HG03045 (cell line): Measurements from ENCODE around the gene CCS.
A peak's percentile ranks its signal among the peaks of the same experiment; 100 is the strongest.
"Not testable (repeated sequence)": the region's sequence is repeated elsewhere in the genome, so short reads cannot be mapped to it uniquely, and the experiment has no call there.

ENCODE experiments used
- ATAC-seq: cut with Tn5 transposase; IDR thresholded peaks from one replicate; pipeline ENCODE4 v1.9.1; 2021; ENCODE audit warnings: mild to moderate bottlenecking, moderate library complexity; ENCODE audit not compliant: unreplicated experiment

CCS gene

GRCh38 chr11:66592457-66593302 lies at the start of gene CCS, which contains the start of gene CCDC87:
Gene CCS (plus strand): TSS chr11:66593185. CDS start chr11:66593262, 77 bp downstream.
Gene CCDC87 (minus strand): TSS chr11:66593063. CDS start chr11:66593015, 48 bp downstream.
- ATAC-seq: peak; percentile 77

GRCh38 chr11:66543263-66544107 lies 49.5 kb upstream of the CCS start:
- no peak for ATAC-seq

GRCh38 chr11:66544952-66545351 lies 48.0 kb upstream of the CCS start:
- ATAC-seq: not testable (repeated sequence)

- ATAC-seq: peak; percentile 82
Observed at GRCh38 chr11:66545701-66546367, 47.2 kb upstream of the CCS start, which contains the start of gene ZDHHC24. Gene ZDHHC24 (minus strand): TSS chr11:66546048. CDS start chr11:66546003, 45 bp downstream.

- ATAC-seq: peak; percentile 8
Observed at GRCh38 chr11:66546368-66546965, 46.5 kb upstream of the CCS start, which contains the start of gene ACTN3. Gene ACTN3 (plus strand): TSS chr11:66546903. CDS start chr11:66546938, 35 bp downstream.

- ATAC-seq: no peak
Observed at GRCh38 chr11:66546966-66547661, 45.9 kb upstream of the CCS start.

- ATAC-seq: no peak
Observed at GRCh38 chr11:66547662-66548009, 45.3 kb upstream of the CCS start.

- ATAC-seq: no peak
Observed at GRCh38 chr11:66548041-66548440, 44.9 kb upstream of the CCS start.

- no peak for ATAC-seq
Observed at GRCh38 chr11:66548774-66549630, 44.0 kb upstream of the CCS start.

- no peak for ATAC-seq
Observed at GRCh38 chr11:66549696-66550095, 43.3 kb upstream of the CCS start.

- no peak for ATAC-seq
Observed at GRCh38 chr11:66550887-66551286, 42.1 kb upstream of the CCS start.

GRCh38 chr11:66554602-66555001 lies 38.4 kb upstream of the CCS start:
- no peak for ATAC-seq

- ATAC-seq: no peak
Observed at GRCh38 chr11:66555416-66555815, 37.6 kb upstream of the CCS start.

- ATAC-seq: no peak
Observed at GRCh38 chr11:66556086-66556485, 36.9 kb upstream of the CCS start.

GRCh38 chr11:66557733-66558326 lies 35.2 kb upstream of the CCS start:
- no peak for ATAC-seq

GRCh38 chr11:66559142-66559865 lies 33.7 kb upstream of the CCS start:
- no peak for ATAC-seq

- ATAC-seq: no peak
Observed at GRCh38 chr11:66559866-66560676, 32.9 kb upstream of the CCS start.
